ENCODE results near the gene TCEA2.

The TCEA2 gene

GRCh38 chr20:64065062-64065973 lies 2.3 kb downstream of the TCEA2 start:
- no peak for DNase-seq (ENCODE audit: low read depth in 2 of 2)

GRCh38 chr20:64065974-64066343 lies 3.0 kb downstream of the TCEA2 start:
- no peak for DNase-seq (ENCODE audit: low read depth in 2 of 2)

- no peak for DNase-seq (ENCODE audit: low read depth in 2 of 2)
These were observed 4.1 kb downstream of the TCEA2 start for GRCh38 chr20:64067005-64067632.

- DNase-seq (ENCODE audit: low read depth in 2 of 2) = no peak
These were observed 4.8 kb downstream of the TCEA2 start for GRCh38 chr20:64067733-64068307.

GRCh38 chr20:64068386-64069208 lies 5.6 kb downstream of the TCEA2 start:
- DNase-seq (ENCODE audit: low read depth in 2 of 2) = no peak

- DNase-seq (ENCODE audit: low read depth in 2 of 2) = no peak
These were observed 6.2 kb downstream of the TCEA2 start for GRCh38 chr20:64069209-64069613.

GRCh38 chr20:64069614-64070243 lies 6.7 kb downstream of the TCEA2 start:
- DNase-seq (ENCODE audit: low read depth in 2 of 2) = no peak

- DNase-seq (ENCODE audit: low read depth in 2 of 2) = no peak
These were observed 7.4 kb downstream of the TCEA2 start for GRCh38 chr20:64070244-64070993.

- DNase-seq (ENCODE audit: low read depth in 2 of 2) = no peak
These were observed 8.6 kb downstream of the TCEA2 start for GRCh38 chr20:64071341-64072332.

- no peak for DNase-seq (ENCODE audit: low read depth in 2 of 2)
These were observed 9.6 kb downstream of the TCEA2 start for GRCh38 chr20:64072498-64073063.

- DNase-seq (ENCODE audit: low read depth in 2 of 2) = no peak
These were observed 10.6 kb downstream of the TCEA2 start for GRCh38 chr20:64073476-64074183.

- no peak for DNase-seq (ENCODE audit: low read depth in 2 of 2)
These were observed 11.3 kb downstream of the TCEA2 start for GRCh38 chr20:64074184-64074789.

- no peak for DNase-seq (ENCODE audit: low read depth in 2 of 2)
These were observed 12.0 kb downstream of the TCEA2 start for GRCh38 chr20:64074963-64075362.

GRCh38 chr20:64075556-64075955 lies 12.6 kb downstream of the TCEA2 start:
- no peak for DNase-seq (ENCODE audit: low read depth in 2 of 2)

GRCh38 chr20:64076061-64076997 lies 13.3 kb downstream of the TCEA2 start:
- no peak for DNase-seq (ENCODE audit: low read depth in 2 of 2)

GRCh38 chr20:64077094-64077493 lies 14.1 kb downstream of the TCEA2 start:
- no peak for DNase-seq (ENCODE audit: low read depth in 2 of 2)

- no peak for DNase-seq (ENCODE audit: low read depth in 2 of 2)
These were observed 14.5 kb downstream of the TCEA2 start for GRCh38 chr20:64077541-64077875.

Measured in fibroblast of skin of left quadriceps (primary cell).